ENCODE measurements around the gene AP2M1.
"Not testable (repeated sequence)": the region's sequence is repeated elsewhere in the genome, so short reads cannot be mapped to it uniquely, and the experiment has no call there.

AP2M1 gene

GRCh38 chr3:184158404-184158803, 16.3 kb upstream of the AP2M1 start:
- no peak for DNase-seq

GRCh38 chr3:184160456-184160855, 14.2 kb upstream of the AP2M1 start:
- DNase-seq: no peak

- DNase-seq: not testable (repeated sequence)
Measured at GRCh38 chr3:184162571-184163070, 12.0 kb upstream of the AP2M1 start.

- no peak for DNase-seq
Measured at GRCh38 chr3:184164648-184165330, 9.9 kb upstream of the AP2M1 start.

- no peak for DNase-seq
Measured at GRCh38 chr3:184165543-184165942, 9.1 kb upstream of the AP2M1 start.

- no peak for DNase-seq
Measured at GRCh38 chr3:184166671-184167070, 8.0 kb upstream of the AP2M1 start.

- DNase-seq: no peak
Measured at GRCh38 chr3:184167786-184168185, 6.9 kb upstream of the AP2M1 start.

- DNase-seq: no peak
Measured at GRCh38 chr3:184168363-184169120, 6.1 kb upstream of the AP2M1 start.

GRCh38 chr3:184169896-184170875, 4.5 kb upstream of the AP2M1 start:
- DNase-seq: peak; percentile 14

- DNase-seq: no peak
Measured at GRCh38 chr3:184171562-184171961, 3.1 kb upstream of the AP2M1 start.

GRCh38 chr3:184172681-184173373, 1.8 kb upstream of the AP2M1 start:
- no peak for DNase-seq

GRCh38 chr3:184173374-184173722, 1.3 kb upstream of the AP2M1 start:
- DNase-seq: no peak

- no peak for DNase-seq
Measured at GRCh38 chr3:184174284-184174645, 390 bp upstream of the AP2M1 start.

GRCh38 chr3:184175506-184175905, 851 bp downstream of the AP2M1 start:
- no peak for DNase-seq

- no peak for DNase-seq
Measured at GRCh38 chr3:184175981-184176376, 1.3 kb downstream of the AP2M1 start.

GRCh38 chr3:184176377-184177330, 2.0 kb downstream of the AP2M1 start:
- DNase-seq: no peak

- DNase-seq: no peak
Measured at GRCh38 chr3:184177331-184177731, 2.7 kb downstream of the AP2M1 start.

GRCh38 chr3:184177767-184178306, 3.2 kb downstream of the AP2M1 start:
- DNase-seq: no peak

- no peak for DNase-seq
Measured at GRCh38 chr3:184178521-184179138, 4.0 kb downstream of the AP2M1 start.

- DNase-seq: no peak
Measured at GRCh38 chr3:184180165-184180564, 5.5 kb downstream of the AP2M1 start.

GRCh38 chr3:184181596-184181995, 6.9 kb downstream of the AP2M1 start:
- no peak for DNase-seq
